SK-N-SH treated with all-trans-retinoic acid at 6 μM for 48 hours (cell line): ENCODE data around the gene TMPO.

Experiments used
- ATAC-seq: fragments of 200-7000 bp; cut with Tn5 transposase; 3 replicates; pipeline ENCODE4 v1.9.1; 2020; ENCODE audit warnings: mild to moderate bottlenecking, moderate library complexity
- ARNTL ChIP-seq: fragments of 450-650 bp; formaldehyde crosslinking; IDR thresholded peaks from 2 replicates; pipeline ENCODE4 v1.5.0; 2020; ENCODE audit warnings: low read depth, mild to moderate bottlenecking, moderate library complexity, borderline replicate concordance
- BACH2 ChIP-seq: fragments of 250-450 bp; sonication (Bioruptor Pico); IDR thresholded peaks from 2 replicates; pipeline ENCODE4 v1.9.0; 2021; ENCODE audit warnings: mild to moderate bottlenecking, borderline replicate concordance
- CSDC2 ChIP-seq: fragments of 250-450 bp; sonication (Bioruptor Pico); IDR thresholded peaks from 2 replicates; pipeline ENCODE4 v1.5.0; 2020; ENCODE audit warnings: mild to moderate bottlenecking, moderate library complexity
- GLIS3 ChIP-seq: fragments of 250-450 bp; sonication (Bioruptor Pico); IDR thresholded peaks from 2 replicates; pipeline ENCODE4 v1.5.0; 2020; ENCODE audit warnings: mild to moderate bottlenecking, moderate library complexity
- OSR1 ChIP-seq: fragments of 250-450 bp; sonication (Bioruptor Pico); IDR thresholded peaks from 2 replicates; pipeline ENCODE4 v1.8.0; 2022; ENCODE audit warnings: moderate library complexity, mild to moderate bottlenecking, inconsistent platforms
- PPARA ChIP-seq: fragments of 250-450 bp; sonication (Bioruptor Pico); IDR thresholded peaks from 2 replicates; pipeline ENCODE4 v1.5.0; 2020; ENCODE audit warnings: mild to moderate bottlenecking, borderline replicate concordance
- RARB ChIP-seq: fragments of 250-450 bp; sonication (Bioruptor Pico); IDR thresholded peaks from 2 replicates; pipeline ENCODE4 v1.8.0; 2021; ENCODE audit warnings: mild to moderate bottlenecking, moderate library complexity
- SNAI2 ChIP-seq: fragments of 250-450 bp; sonication (Bioruptor Pico); IDR thresholded peaks from 2 replicates; pipeline ENCODE4 v1.5.0; 2020; ENCODE audit warnings: mild to moderate bottlenecking, moderate library complexity
- TCF4 ChIP-seq: fragments of 250-450 bp; sonication (Bioruptor Pico); IDR thresholded peaks from 2 replicates; pipeline ENCODE4 v1.8.0; 2021; ENCODE audit warnings: mild to moderate bottlenecking, moderate library complexity, borderline replicate concordance
- TOX ChIP-seq: fragments of 250-450 bp; sonication (Bioruptor Pico); IDR thresholded peaks from 2 replicates; pipeline ENCODE4 v1.8.0; 2021; ENCODE audit warnings: mild to moderate bottlenecking, moderate library complexity, borderline replicate concordance
- ZFP3 ChIP-seq: fragments of 250-450 bp; sonication (Bioruptor Pico); IDR thresholded peaks from 2 replicates; pipeline ENCODE4 v1.5.0; 2020; ENCODE audit warnings: mild to moderate bottlenecking, moderate library complexity
- ZFP30 ChIP-seq: fragments of 450-650 bp; formaldehyde crosslinking; IDR thresholded peaks from 2 replicates; pipeline ENCODE4 v1.5.0; 2022; ENCODE audit warnings: mild to moderate bottlenecking, moderate library complexity
- ZNF565 ChIP-seq: fragments of 450-650 bp; formaldehyde crosslinking; conservative IDR thresholded peaks from 2 replicates; pipeline ENCODE4 v1.5.0; 2020; ENCODE audit warnings: low read depth, mild to moderate bottlenecking, moderate library complexity
- ZNF70 ChIP-seq: fragments of 450-650 bp; formaldehyde crosslinking; IDR thresholded peaks from 2 replicates; pipeline ENCODE4 v1.5.0; 2020; ENCODE audit warnings: mild to moderate bottlenecking, moderate library complexity
- ZNF8 ChIP-seq: fragments of 450-650 bp; formaldehyde crosslinking; IDR thresholded peaks from 2 replicates; pipeline ENCODE4 v1.5.0; 2020; ENCODE audit warnings: mild to moderate bottlenecking, moderate library complexity
- TF ChIP-seq, protein P1 (sequence below): fragments of 250-450 bp; sonication (Bioruptor Pico); IDR thresholded peaks from 2 replicates; pipeline ENCODE4 v1.5.1; 2020; ENCODE audit warnings: low read depth, mild to moderate bottlenecking, moderate library complexity
- TF ChIP-seq, protein P2 (sequence below): fragments of 250-450 bp; sonication (Bioruptor Pico); IDR thresholded peaks from 2 replicates; pipeline ENCODE4 v1.5.1; 2021; ENCODE audit warnings: mild to moderate bottlenecking, moderate library complexity
- TF ChIP-seq, protein P3 (sequence below): fragments of 250-450 bp; sonication (Bioruptor Pico); IDR thresholded peaks from 2 replicates; pipeline ENCODE4 v1.8.0; 2020; ENCODE audit warnings: mild to moderate bottlenecking, moderate library complexity, borderline replicate concordance
- TF ChIP-seq, protein P4 (sequence below): fragments of 250-450 bp; sonication (Bioruptor Pico); IDR thresholded peaks from 2 replicates; pipeline ENCODE4 v1.5.0; 2020; ENCODE audit warnings: mild to moderate bottlenecking, moderate library complexity
- TF ChIP-seq, protein P5 (sequence below): fragments of 250-450 bp; sonication (Bioruptor Pico); IDR thresholded peaks from 2 replicates; pipeline ENCODE4 v1.8.0; 2021; ENCODE audit warnings: low read depth, mild to moderate bottlenecking, moderate library complexity, borderline replicate concordance

TMPO gene

DNA sequence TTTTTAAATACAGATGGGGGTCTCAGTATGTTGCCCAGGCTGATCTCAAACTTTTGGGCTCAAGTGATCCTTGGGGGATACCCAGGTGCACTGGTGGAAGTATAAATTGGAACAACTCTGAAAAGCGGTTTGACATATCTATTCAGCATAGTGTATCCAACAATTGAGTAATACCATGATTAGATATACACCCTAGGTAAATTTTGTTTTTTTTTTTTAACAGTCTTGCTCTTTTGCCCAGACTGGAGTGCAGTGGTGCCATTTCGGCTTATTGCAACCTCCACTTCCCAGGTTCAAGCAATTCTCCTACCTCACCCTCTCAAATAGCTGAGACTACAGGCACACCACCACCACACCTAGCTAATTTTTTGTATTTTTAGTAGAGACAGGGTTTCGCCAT, 46.5 kb downstream of the TMPO start (continued):
- TF ChIP-seq ZNF70 (CRISPR knock-in tag) (no peak), ZNF8 (CRISPR knock-in tag) (no peak), PPARA (CRISPR knock-in tag) (no peak), BACH2 (CRISPR knock-in tag) (no peak), OSR1 (no peak), ZFP3 (CRISPR knock-in tag) (no peak)

DNA sequence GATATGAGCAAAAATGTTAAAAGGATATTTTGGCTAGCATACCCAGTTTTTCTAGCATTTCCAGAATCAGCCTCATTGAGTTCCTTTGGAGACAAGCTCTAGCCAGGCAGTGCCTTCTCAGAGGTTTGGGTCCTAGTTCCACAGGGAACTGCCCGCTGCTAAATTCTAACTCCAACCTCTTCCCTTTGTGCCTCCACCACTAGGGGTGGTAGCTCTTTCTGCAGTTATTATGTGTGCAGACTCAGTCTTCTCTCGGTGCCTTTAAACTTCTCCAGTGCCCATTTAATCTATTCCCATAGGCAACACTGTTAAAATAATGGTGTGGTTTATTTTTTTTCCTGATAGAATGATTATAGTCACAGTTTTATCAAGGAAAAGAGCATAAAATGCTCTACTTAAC, 56.6 kb downstream of the TMPO start:
- ATAC-seq, result 0 out of 3 replicates have a peak, but pooled peaks have one; percentile 38
- TF ChIP-seq ZNF70 (CRISPR knock-in tag) (no peak), ZNF8 (CRISPR knock-in tag) (no peak), OSR1 (no peak), BACH2 (CRISPR knock-in tag) (no peak), GLIS3 (no peak), ZFP30 (CRISPR knock-in tag) (no peak), ARNTL (CRISPR knock-in tag) (no peak), SNAI2 (CRISPR knock-in tag) (no peak), TCF4 (CRISPR knock-in tag) (no peak), ZFP3 (CRISPR knock-in tag) (no peak)
- TF ChIP-seq, protein P1, sequence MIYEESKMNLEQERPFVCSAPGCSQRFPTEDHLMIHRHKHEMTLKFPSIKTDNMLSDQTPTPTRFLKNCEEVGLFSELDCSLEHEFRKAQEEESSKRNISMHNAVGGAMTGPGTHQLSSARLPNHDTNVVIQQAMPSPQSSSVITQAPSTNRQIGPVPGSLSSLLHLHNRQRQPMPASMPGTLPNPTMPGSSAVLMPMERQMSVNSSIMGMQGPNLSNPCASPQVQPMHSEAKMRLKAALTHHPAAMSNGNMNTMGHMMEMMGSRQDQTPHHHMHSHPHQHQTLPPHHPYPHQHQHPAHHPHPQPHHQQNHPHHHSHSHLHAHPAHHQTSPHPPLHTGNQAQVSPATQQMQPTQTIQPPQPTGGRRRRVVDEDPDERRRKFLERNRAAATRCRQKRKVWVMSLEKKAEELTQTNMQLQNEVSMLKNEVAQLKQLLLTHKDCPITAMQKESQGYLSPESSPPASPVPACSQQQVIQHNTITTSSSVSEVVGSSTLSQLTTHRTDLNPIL (CRISPR knock-in tag), result no peak
- TF ChIP-seq, protein P2, sequence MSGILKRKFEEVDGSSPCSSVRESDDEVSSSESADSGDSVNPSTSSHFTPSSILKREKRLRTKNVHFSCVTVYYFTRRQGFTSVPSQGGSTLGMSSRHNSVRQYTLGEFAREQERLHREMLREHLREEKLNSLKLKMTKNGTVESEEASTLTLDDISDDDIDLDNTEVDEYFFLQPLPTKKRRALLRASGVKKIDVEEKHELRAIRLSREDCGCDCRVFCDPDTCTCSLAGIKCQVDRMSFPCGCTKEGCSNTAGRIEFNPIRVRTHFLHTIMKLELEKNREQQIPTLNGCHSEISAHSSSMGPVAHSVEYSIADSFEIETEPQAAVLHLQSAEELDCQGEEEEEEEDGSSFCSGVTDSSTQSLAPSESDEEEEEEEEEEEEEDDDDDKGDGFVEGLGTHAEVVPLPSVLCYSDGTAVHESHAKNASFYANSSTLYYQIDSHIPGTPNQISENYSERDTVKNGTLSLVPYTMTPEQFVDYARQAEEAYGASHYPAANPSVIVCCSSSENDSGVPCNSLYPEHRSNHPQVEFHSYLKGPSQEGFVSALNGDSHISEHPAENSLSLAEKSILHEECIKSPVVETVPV (CRISPR knock-in tag), result no peak
- TF ChIP-seq, protein P3, sequence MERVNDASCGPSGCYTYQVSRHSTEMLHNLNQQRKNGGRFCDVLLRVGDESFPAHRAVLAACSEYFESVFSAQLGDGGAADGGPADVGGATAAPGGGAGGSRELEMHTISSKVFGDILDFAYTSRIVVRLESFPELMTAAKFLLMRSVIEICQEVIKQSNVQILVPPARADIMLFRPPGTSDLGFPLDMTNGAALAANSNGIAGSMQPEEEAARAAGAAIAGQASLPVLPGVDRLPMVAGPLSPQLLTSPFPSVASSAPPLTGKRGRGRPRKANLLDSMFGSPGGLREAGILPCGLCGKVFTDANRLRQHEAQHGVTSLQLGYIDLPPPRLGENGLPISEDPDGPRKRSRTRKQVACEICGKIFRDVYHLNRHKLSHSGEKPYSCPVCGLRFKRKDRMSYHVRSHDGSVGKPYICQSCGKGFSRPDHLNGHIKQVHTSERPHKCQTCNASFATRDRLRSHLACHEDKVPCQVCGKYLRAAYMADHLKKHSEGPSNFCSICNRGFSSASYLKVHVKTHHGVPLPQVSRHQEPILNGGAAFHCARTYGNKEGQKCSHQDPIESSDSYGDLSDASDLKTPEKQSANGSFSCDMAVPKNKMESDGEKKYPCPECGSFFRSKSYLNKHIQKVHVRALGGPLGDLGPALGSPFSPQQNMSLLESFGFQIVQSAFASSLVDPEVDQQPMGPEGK (CRISPR knock-in tag), result no peak

DNA sequence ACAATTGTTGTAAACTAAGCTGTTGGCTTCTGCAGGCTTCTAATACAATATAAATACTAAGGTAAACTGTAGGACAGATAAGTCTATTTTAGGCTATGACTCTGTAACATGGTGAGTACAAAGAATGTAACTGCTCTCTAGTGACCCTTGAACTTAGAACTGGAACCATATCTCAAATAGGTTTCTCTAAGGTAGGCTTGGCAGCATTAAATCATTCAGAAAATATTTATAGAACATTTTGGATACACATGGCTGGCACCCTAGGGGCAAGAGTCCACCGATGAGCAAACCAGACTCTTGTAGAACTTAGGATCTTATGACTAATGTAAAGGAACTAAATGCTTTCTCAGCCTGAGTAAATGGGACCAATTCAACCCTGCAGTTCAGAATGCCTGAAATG, 58.7 kb downstream of the TMPO start:
- no peak for TF ChIP-seq ZNF565 (CRISPR knock-in tag)
- TF ChIP-seq ZNF70 (CRISPR knock-in tag), result no peak
- TF ChIP-seq, protein P3 (CRISPR knock-in tag), result no peak
- no peak for TF ChIP-seq RARB (CRISPR knock-in tag)
- no peak for TF ChIP-seq ZFP30 (CRISPR knock-in tag)
- TF ChIP-seq TCF4 (CRISPR knock-in tag), result no peak
- no peak for TF ChIP-seq TOX
- no peak for TF ChIP-seq CSDC2
- TF ChIP-seq ARNTL (CRISPR knock-in tag), result no peak
- TF ChIP-seq PPARA (CRISPR knock-in tag), result no peak
- TF ChIP-seq BACH2 (CRISPR knock-in tag), result no peak
- no peak for TF ChIP-seq SNAI2 (CRISPR knock-in tag)
- TF ChIP-seq, protein P4, sequence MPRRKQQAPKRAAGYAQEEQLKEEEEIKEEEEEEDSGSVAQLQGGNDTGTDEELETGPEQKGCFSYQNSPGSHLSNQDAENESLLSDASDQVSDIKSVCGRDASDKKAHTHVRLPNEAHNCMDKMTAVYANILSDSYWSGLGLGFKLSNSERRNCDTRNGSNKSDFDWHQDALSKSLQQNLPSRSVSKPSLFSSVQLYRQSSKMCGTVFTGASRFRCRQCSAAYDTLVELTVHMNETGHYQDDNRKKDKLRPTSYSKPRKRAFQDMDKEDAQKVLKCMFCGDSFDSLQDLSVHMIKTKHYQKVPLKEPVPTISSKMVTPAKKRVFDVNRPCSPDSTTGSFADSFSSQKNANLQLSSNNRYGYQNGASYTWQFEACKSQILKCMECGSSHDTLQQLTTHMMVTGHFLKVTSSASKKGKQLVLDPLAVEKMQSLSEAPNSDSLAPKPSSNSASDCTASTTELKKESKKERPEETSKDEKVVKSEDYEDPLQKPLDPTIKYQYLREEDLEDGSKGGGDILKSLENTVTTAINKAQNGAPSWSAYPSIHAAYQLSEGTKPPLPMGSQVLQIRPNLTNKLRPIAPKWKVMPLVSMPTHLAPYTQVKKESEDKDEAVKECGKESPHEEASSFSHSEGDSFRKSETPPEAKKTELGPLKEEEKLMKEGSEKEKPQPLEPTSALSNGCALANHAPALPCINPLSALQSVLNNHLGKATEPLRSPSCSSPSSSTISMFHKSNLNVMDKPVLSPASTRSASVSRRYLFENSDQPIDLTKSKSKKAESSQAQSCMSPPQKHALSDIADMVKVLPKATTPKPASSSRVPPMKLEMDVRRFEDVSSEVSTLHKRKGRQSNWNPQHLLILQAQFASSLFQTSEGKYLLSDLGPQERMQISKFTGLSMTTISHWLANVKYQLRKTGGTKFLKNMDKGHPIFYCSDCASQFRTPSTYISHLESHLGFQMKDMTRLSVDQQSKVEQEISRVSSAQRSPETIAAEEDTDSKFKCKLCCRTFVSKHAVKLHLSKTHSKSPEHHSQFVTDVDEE (CRISPR knock-in tag), result no peak
- TF ChIP-seq, protein P2 (CRISPR knock-in tag), result no peak
- TF ChIP-seq, protein P5, sequence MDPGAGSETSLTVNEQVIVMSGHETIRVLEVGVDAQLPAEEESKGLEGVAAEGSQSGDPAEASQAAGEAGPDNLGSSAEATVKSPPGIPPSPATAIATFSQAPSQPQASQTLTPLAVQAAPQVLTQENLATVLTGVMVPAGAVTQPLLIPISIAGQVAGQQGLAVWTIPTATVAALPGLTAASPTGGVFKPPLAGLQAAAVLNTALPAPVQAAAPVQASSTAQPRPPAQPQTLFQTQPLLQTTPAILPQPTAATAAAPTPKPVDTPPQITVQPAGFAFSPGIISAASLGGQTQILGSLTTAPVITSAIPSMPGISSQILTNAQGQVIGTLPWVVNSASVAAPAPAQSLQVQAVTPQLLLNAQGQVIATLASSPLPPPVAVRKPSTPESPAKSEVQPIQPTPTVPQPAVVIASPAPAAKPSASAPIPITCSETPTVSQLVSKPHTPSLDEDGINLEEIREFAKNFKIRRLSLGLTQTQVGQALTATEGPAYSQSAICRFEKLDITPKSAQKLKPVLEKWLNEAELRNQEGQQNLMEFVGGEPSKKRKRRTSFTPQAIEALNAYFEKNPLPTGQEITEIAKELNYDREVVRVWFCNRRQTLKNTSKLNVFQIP (CRISPR knock-in tag), result no peak
- ATAC-seq, result no peak
